DMS79 treated with DMSO at 0.1 percent for 48 hours (cell line): Measurements from ENCODE around the gene ZNF365.
"Not testable (repeated sequence)": the region's sequence is repeated elsewhere in the genome, so short reads cannot be mapped to it uniquely, and the experiment has no call there.

Experiments used
- DNase-seq: peaks from one replicate; lab custom pipeline; 2025; lab: John Stamatoyannopoulos, UW

ZNF365 gene

GRCh38 chr10:62377966-62378365 lies 3.8 kb downstream of the ZNF365 start:
- no peak for DNase-seq

- not testable (repeated sequence) for DNase-seq
Measured at GRCh38 chr10:62378877-62379276, 4.7 kb downstream of the ZNF365 start.

DNA sequence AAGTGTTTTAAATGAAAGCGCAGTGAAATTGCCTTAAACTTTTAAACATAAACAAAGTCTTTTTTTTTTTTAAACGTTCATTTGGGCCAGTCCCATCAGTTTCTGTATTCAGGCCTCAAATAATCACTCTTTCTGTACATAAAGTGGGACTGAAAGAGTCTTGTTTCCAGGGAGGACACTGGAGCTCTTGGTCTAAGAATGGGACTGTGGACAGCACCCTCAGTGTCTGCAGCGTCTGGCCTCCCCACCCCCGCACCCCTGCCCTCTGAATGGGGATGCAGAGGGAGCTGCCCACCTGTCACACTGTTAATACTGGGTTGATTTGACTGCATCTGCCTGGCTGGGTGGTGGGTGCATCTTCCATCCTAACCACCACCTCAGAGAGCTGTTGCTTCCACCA lies 5.2 kb downstream of the ZNF365 start:
- DNase-seq = no peak

DNA sequence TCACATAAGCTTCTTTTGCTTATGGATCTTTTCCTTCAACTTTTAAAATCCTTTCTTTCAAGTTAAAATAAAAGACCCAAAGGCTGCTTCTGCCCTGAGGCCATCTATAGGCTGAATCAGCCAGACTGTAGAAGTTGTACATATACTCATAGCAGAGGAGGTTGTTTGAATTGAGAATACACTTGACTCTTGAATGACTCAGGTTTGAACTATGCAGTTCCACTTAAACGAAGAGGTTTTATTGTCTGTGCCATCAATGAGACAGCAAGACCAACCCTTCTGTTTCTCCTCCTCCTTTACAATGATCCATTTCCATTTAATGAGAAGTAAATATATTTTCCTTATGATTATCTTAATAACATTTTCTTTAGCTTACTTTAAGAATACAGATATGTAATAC lies 5.8 kb downstream of the ZNF365 start:
- no peak for DNase-seq

DNA sequence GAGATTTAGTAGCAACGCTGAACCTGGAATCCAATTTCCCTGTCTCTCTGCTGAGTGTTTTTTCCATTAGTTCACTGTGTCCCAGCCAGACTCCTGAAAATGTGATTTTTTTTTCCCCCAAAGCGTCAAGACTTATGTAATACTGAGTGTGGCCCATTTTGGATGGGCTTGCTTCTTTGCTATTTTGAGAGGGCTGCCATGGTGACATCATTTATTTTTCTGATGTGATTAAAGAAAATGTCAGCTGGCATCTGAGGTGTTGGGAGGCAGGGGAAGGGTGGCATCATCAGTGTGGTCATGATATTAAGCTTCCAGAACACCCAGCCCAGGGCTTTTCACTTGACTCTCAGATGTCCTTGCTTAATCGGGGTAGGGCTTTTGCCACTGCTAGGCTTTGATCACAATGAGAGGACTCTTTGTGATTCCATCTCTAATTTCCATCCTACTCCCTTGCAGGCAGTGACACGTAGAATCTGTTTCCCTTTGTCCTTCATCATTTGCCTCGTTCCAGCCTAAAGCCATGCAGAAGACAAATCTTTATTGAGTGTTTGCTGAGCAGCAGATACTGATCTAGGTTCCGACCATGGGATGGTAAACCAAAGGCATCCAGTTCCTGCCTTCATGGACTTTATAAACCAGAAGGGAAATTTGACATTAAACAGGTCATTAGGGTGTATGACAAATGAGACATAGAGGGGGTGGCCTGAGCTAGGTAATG lies 7.4 kb downstream of the ZNF365 start:
- no peak for DNase-seq

GRCh38 chr10:62382831-62383230 lies 8.7 kb downstream of the ZNF365 start:
- no peak for DNase-seq

GRCh38 chr10:62384057-62384446 lies 9.9 kb downstream of the ZNF365 start:
- no peak for DNase-seq

DNA sequence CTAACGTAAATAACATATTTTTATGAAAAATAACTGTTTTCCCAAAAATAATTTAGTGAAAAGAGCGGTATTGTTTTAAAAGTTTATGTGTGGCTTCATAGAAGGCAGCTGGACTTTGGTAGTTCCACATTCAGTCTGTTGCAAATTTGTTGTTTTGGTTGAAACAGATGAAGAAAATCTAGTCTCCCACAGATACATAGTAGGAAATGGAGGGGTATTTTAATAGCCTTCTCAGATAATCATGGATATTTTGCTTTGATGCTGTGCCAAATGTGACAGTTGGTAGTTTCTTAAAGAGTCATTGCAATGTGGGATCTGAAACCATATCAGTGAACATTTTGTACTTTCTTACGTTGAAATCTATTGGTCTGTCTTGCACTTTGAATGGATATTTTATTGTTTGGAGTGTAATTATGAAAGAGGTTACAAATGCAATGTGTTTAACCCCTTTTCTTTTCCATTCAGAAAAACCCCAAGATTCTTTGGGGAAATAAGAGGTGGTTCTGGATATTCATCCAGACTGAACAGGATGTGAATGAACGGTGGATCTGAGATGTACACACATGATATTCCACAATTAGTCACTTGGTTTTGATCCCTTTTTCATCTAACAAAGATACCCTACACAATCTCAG lies 10.4 kb downstream of the ZNF365 start:
- no peak for DNase-seq

GRCh38 chr10:62386356-62387320 lies 12.5 kb downstream of the ZNF365 start:
- no peak for DNase-seq

DNA sequence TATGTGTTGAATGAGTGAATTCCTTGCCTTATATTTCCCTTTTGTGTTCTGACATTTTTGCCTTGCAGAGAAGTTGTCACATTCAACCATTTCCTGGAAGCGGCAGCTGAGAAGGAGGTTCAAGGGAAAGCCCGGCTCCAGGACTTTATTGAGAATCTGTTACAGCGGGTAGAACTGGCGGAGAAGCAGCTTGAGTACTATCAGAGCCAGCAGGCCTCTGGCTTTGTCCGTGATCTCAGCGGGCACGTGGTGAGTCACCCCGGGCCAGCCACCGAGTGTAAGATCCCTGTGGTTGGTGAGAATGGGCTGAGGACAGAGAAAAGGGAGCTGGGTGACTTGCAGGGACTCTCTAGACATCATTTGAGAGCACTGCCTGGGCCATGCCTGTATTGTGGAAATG lies 14.2 kb downstream of the ZNF365 start:
- no peak for DNase-seq

DNA sequence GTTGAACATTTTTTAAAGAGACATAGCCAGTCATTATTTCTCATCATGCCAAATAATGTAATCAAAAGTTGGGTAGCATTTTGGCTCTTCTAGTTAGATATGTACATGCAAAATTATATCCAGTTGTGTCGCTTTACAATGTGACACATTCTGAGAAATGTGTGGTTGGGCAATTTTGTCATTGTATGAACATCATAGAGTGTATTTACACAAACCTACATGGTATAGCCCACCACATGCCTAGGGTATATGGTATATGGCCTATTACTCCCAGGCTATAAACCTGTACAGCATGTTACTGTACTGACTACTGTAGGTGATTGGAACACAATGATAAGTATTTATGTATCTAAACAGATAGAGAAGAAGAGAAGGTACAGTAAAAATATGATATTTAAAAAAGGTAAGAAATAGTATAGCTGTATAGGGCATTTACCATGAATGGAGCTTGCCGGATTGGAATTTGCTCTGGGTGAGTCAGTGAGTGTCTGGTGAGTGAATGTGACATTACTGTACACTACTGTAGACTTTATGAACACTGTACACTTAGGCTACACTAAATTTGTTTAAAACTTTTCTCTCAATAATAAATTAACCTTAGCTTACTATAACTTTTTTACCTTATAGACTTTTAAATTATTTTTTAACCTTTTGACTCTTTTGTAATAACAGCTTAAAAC lies 16.5 kb downstream of the ZNF365 start:
- DNase-seq = no peak

GRCh38 chr10:62393237-62393636 lies 19.1 kb downstream of the ZNF365 start:
- DNase-seq = no peak

- DNase-seq = no peak
Measured at GRCh38 chr10:62394556-62395018, 20.4 kb downstream of the ZNF365 start.

GRCh38 chr10:62395892-62396291 lies 21.7 kb downstream of the ZNF365 start:
- DNase-seq = no peak

- DNase-seq = no peak
Measured at GRCh38 chr10:62396864-62397263, 22.7 kb downstream of the ZNF365 start.

DNA sequence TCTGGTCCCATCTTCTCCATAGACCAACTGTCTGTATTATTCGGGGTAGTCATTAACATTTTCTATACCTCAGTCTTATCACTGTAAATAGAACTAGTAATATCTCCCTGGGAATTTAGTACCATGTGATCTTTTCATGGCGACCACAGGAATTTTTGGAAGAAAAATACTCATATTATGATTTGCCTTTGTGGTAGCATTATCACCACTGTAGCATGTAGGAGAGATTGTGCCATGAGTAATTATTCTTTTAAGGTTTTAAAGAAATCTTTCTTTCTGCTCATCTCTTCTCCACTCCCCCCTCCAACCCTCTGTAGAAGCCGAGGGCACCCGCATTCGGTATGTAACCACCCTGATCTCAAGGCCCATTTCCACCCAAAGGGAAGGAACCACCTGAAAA lies 25.0 kb downstream of the ZNF365 start:
- no peak for DNase-seq

DNA sequence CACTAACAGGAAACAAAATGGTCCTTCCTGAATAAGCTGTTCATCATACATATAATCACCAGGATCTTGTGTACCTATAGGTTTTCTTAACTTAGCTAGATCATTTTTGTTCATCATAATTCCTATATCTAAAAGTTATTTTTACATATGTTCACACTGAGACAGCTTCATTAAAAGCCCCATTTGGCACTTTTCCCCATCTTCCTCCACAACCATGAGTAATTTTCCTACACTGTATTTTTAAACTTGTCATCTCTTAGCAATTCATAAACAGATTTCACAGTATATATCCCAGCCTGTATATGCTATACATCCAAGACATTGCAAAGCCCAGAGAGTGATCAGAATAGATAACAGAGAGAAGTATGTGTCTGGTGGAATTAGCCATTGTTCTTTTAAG lies 28.3 kb downstream of the ZNF365 start:
- no peak for DNase-seq

- not testable (repeated sequence) for DNase-seq
Measured at GRCh38 chr10:62410528-62410927, 36.4 kb downstream of the ZNF365 start.

DNA sequence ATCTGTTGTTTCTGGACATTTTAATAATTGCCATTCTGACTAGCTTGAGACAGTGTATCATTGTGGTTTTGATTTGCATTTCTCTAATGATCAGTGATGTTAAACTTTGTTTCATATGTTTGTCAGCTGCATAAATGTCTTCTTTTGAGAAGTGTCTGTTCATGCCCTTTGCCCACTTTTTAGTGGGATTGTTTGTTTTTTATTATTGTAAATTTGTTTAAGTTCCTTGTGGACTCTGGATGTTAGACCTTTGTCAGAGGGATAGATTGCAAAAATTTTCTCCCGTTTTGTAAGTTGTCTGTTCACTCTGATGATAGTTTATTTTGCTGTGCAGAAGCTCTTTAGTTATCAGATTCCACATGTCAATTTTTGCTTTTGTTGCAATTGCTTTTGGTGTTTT lies 36.8 kb downstream of the ZNF365 start:
- not testable (repeated sequence) for DNase-seq

DNA sequence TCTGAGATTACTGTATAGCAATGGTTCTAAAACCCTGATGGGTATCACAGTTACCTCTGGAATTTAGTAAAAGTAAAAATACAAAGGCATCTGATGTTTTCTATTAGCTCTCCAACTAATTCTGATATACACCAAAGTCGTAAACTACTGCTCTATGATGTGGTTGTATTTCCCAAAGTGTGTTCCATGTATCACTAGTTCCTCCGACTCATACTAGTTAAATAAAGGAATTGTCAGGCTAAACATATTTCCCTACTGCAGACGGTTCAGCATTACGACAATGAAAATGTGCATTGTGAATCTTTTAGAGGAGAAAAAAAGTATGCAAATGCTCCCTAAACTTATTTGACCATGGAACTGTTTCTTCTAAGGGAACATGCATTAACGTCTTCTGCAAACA lies 38.9 kb downstream of the ZNF365 start:
- no peak for DNase-seq

- DNase-seq = no peak
Measured at GRCh38 chr10:62413652-62414051, 39.5 kb downstream of the ZNF365 start.

DNA sequence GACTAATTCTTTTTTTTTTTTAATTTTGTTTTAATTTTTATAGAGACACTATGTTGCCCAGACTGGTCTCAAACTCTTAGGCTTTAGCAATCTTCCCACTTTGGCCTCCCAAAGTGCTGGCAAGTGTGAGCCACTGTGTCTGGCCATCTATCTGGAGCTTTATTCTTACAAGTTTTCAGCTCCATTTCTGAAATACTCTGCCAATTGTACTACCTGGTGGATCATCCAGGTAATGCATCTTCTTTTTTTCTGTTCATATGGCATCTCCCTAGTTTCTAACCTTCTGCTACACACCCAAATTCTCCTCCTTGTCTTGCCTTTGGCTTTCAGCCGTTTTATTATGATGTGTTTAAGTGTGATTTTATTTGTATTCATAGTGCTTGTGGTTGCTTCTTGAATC lies 40.2 kb downstream of the ZNF365 start:
- no peak for DNase-seq
